NOMO-1 treated with dmso at 0.1 percent for 144 hours (cell line): ENCODE results near the gene STUM.

ENCODE experiments used
- DNase-seq: peaks from one replicate; lab custom pipeline; 2025; ENCODE audit not compliant: unreplicated experiment; lab: John Stamatoyannopoulos, UW

Gene STUM

GRCh38 chr1:226650236-226650841 lies 101.8 kb downstream of the STUM start:
- no peak for DNase-seq

- DNase-seq = no peak
Observed at GRCh38 chr1:226651041-226651731, 102.6 kb downstream of the STUM start.

- no peak for DNase-seq
Observed at GRCh38 chr1:226651732-226652105, 103.2 kb downstream of the STUM start.

GRCh38 chr1:226652613-226653012 lies 104.0 kb downstream of the STUM start:
- no peak for DNase-seq

GRCh38 chr1:226653311-226653921 lies 104.9 kb downstream of the STUM start:
- no peak for DNase-seq

- DNase-seq = no peak
Observed at GRCh38 chr1:226654046-226654667, 105.6 kb downstream of the STUM start.

- DNase-seq = no peak
Observed at GRCh38 chr1:226654668-226655055, 106.1 kb downstream of the STUM start.

- DNase-seq = no peak
Observed at GRCh38 chr1:226655251-226656163, 106.9 kb downstream of the STUM start.

- DNase-seq = no peak
Observed at GRCh38 chr1:226656201-226656600, 107.6 kb downstream of the STUM start.

GRCh38 chr1:226656601-226657277 lies 108.2 kb downstream of the STUM start:
- DNase-seq = no peak

GRCh38 chr1:226657895-226658545 lies 109.5 kb downstream of the STUM start:
- no peak for DNase-seq

- no peak for DNase-seq
Observed at GRCh38 chr1:226658546-226659125, 110.1 kb downstream of the STUM start.
